BE2C (cell line): ENCODE results near the gene PGC.

ENCODE experiments used
- DNase-seq: peaks from one replicate; pipeline ENCODE4 v3.0.0-alpha.2; 2020
- H3K27me3 ChIP-seq: fragments of 250-450 bp; sonication (Bioruptor Pico); 2 replicates; pipeline ENCODE4 v1.5.1; 2020; ENCODE audit warnings: mild to moderate bottlenecking
- H3K36me3 ChIP-seq: fragments of 250-450 bp; sonication (Bioruptor Pico); 2 replicates; pipeline ENCODE4 v1.5.1; 2020; ENCODE audit warnings: mild to moderate bottlenecking
- H3K4me1 ChIP-seq: fragments of 250-450 bp; sonication (Bioruptor Pico); 2 replicates; pipeline ENCODE4 v1.5.1; 2020
- H3K4me3 ChIP-seq: 2 replicates; pipeline ENCODE4 v1.5.1; 2011; ENCODE audit warnings: low read depth, low read length
- H3K9me3 ChIP-seq: fragments of 250-450 bp; sonication (Bioruptor Pico); 2 replicates; pipeline ENCODE4 v1.5.1; 2020
- CTCF ChIP-seq: IDR thresholded peaks from 2 replicates; pipeline ENCODE4 v1.5.1; 2012; ENCODE audit warnings: mild to moderate bottlenecking, low read depth, low read length

Gene PGC

GRCh38 chr6:41759905-41760579, 12.8 kb upstream of the PGC start:
- H3K36me3 ChIP-seq, result no peaks in the 10 kb centered on the region
- H3K27me3 ChIP-seq, result no peaks in the 10 kb centered on the region
- peaks cover 3% of the 10 kb centered on the region; the same call in 1 of the 2 replicates for H3K4me1 ChIP-seq
- no peak for TF ChIP-seq CTCF
- no peak overlapping the region for H3K4me3 ChIP-seq
- no peaks in the 10 kb centered on the region; the same call in 1 of the 2 replicates for H3K9me3 ChIP-seq
- no peak for DNase-seq

GRCh38 chr6:41759106-41759904, 12.1 kb upstream of the PGC start:
- Histone ChIP-seq H3K9me3 (no peaks in the 10 kb centered on the region; the same call in 1 of the 2 replicates), H3K36me3 (no peaks in the 10 kb centered on the region), H3K4me1 (peaks cover 2% of the 10 kb centered on the region; the same call in 1 of the 2 replicates), H3K27me3 (no peaks in the 10 kb centered on the region), H3K4me3 (no peak overlapping the region)
- TF ChIP-seq CTCF, result no peak
- DNase-seq, result no peak

GRCh38 chr6:41758641-41759035, 11.4 kb upstream of the PGC start:
- no peak for DNase-seq
- TF ChIP-seq CTCF, result no peak
- Histone ChIP-seq H3K4me3 (no peak overlapping the region), H3K9me3 (no peaks in the 10 kb centered on the region; the same call in 1 of the 2 replicates), H3K36me3 (no peaks in the 10 kb centered on the region), H3K4me1 (no peaks in the 10 kb centered on the region; the same call in 1 of the 2 replicates), H3K27me3 (no peaks in the 10 kb centered on the region)

GRCh38 chr6:41757931-41758640, 10.9 kb upstream of the PGC start:
- Histone ChIP-seq H3K36me3 (no peaks in the 10 kb centered on the region), H3K4me1 (no peaks in the 10 kb centered on the region), H3K27me3 (no peaks in the 10 kb centered on the region), H3K9me3 (no peaks in the 10 kb centered on the region; the same call in 1 of the 2 replicates), H3K4me3 (no peak overlapping the region)
- no peak for DNase-seq
- no peak for TF ChIP-seq CTCF

GRCh38 chr6:41757271-41757670, 10.1 kb upstream of the PGC start:
- no peak for TF ChIP-seq CTCF
- Histone ChIP-seq H3K9me3 (no peaks in the 10 kb centered on the region; the same call in 1 of the 2 replicates), H3K27me3 (no peaks in the 10 kb centered on the region), H3K4me1 (no peaks in the 10 kb centered on the region), H3K36me3 (no peaks in the 10 kb centered on the region), H3K4me3 (no peak overlapping the region)
- DNase-seq, result no peak
